CD14-positive monocyte (primary cell): ENCODE data around the gene DEPDC4. TPM values are rescaled to one million over a fixed set of nuclear protein-coding genes. Genes with fewer than 3 reads are reported as not detected.

Source experiments
- DNase-seq, 3 donors: peaks; one replicate each; pipeline ENCODE4 v3.0.0-alpha.2; 2011 to 2022
- H2AFZ ChIP-seq: 2 replicates; pipeline ENCODE4 v1.6.0; 2012; ENCODE audit warnings: mild to moderate bottlenecking, low read depth, low read length, inconsistent platforms; ENCODE audit not compliant: insufficient read depth, poor library complexity, severe bottlenecking
- H3K27ac ChIP-seq, 2 donors: 1 replicate in 1 of 2; 2 replicates in 1 of 2; pipeline ENCODE4 v1.5.1; 2012 to 2013; ENCODE audit warnings: low read length in 2 of 2, control low read depth in 1 of 2, inconsistent platforms in 1 of 2, low read depth in 1 of 2, mild to moderate bottlenecking in 1 of 2
- H3K27me3 ChIP-seq, 2 donors: one replicate each; pipeline versions ENCODE4 v1.6.0 to v1.6.1; 2011 to 2013; ENCODE audit warnings: low read length in 2 of 2; ENCODE audit not compliant: control insufficient read depth in 2 of 2, insufficient read depth in 2 of 2
- H3K36me3 ChIP-seq, 2 donors: replicated peaks in 1 of 2; 1 replicate in 1 of 2; 2 replicates in 1 of 2; pipeline versions ENCODE4 v1.5.1 to v1.6.1; 2012 to 2013; ENCODE audit warnings: low read length in 2 of 2, control low read depth in 1 of 2, inconsistent platforms in 1 of 2, mild to moderate bottlenecking in 1 of 2; ENCODE audit not compliant: insufficient read depth in 2 of 2, control insufficient read depth in 1 of 2
- H3K4me1 ChIP-seq, 2 donors: 1 replicate in 1 of 2; 2 replicates in 1 of 2; pipeline versions ENCODE4 v1.5.1 to v1.6.1; 2012 to 2013; ENCODE audit warnings: low read length in 2 of 2, control low read depth in 1 of 2, inconsistent platforms in 1 of 2, mild to moderate bottlenecking in 1 of 2, moderate library complexity in 1 of 2; ENCODE audit not compliant: insufficient read depth in 2 of 2, control insufficient read depth in 1 of 2
- H3K4me2 ChIP-seq: replicated peaks from 2 replicates; pipeline ENCODE3; 2012; ENCODE audit warnings: low read length, moderate library complexity, mild to moderate bottlenecking; ENCODE audit not compliant: poor library complexity, severe bottlenecking; ENCODE audit errors: extremely low read depth
- H3K4me3 ChIP-seq, 3 experiments: fragments of 200-600 bp in 1 of 3; sonication (generic) in 1 of 3; replicated peaks in 1 of 3; 1 replicate in 2 of 3; 2 replicates in 1 of 3; pipeline ENCODE4 v1.5.1; 2011 to 2013; ENCODE audit warnings: low read length in 3 of 3, mild to moderate bottlenecking in 3 of 3, control low read depth in 2 of 3, low read depth in 2 of 3, inconsistent platforms in 1 of 3, moderate library complexity in 1 of 3
- H3K79me2 ChIP-seq: 2 replicates; pipeline ENCODE4 v1.6.0; 2012; ENCODE audit warnings: mild to moderate bottlenecking, control low read depth, inconsistent platforms, low read length, moderate library complexity; ENCODE audit not compliant: insufficient read depth
- H3K9ac ChIP-seq: 2 replicates; pipeline ENCODE4 v1.6.0; 2017; ENCODE audit warnings: low read length, mild to moderate bottlenecking; ENCODE audit not compliant: insufficient read depth, poor library complexity, severe bottlenecking
- H3K9me3 ChIP-seq, 2 donors: replicated peaks in 1 of 2; 1 replicate in 1 of 2; 2 replicates in 1 of 2; pipeline versions ENCODE4 v1.5.1 to v1.6.1; 2012 to 2013; ENCODE audit warnings: low read length in 2 of 2, control low read depth in 1 of 2; ENCODE audit not compliant: control insufficient read depth in 1 of 2, insufficient read depth in 1 of 2
- H4K20me1 ChIP-seq: 2 replicates; pipeline ENCODE4 v1.6.0; 2012; ENCODE audit warnings: mild to moderate bottlenecking, low read length, control low read depth, moderate library complexity; ENCODE audit not compliant: insufficient read depth
- H3K27ac Mint-ChIP-seq, 7 donors: one replicate each; pipeline ENCODE4 v1.8.0; 2020; ENCODE audit warnings: mild to moderate bottlenecking in 7 of 7, mixed read lengths in 7 of 7, moderate library complexity in 6 of 7, inconsistent platforms in 2 of 7
- H3K27me3 Mint-ChIP-seq, 3 donors: one replicate each; pipeline ENCODE4 v1.8.0; 2021 to 2022; ENCODE audit warnings: low read depth in 3 of 3, mild to moderate bottlenecking in 3 of 3, mixed read lengths in 3 of 3, moderate library complexity in 3 of 3, inconsistent platforms in 1 of 3
- H3K36me3 Mint-ChIP-seq, 2 donors: one replicate each; pipeline ENCODE4 v1.8.0; 2020; ENCODE audit warnings: mixed read lengths in 2 of 2, inconsistent platforms in 1 of 2, mild to moderate bottlenecking in 1 of 2
- H3K4me1 Mint-ChIP-seq: one replicate; pipeline ENCODE4 v1.8.0; 2020; ENCODE audit warnings: mild to moderate bottlenecking, mixed read lengths
- H3K4me3 Mint-ChIP-seq, 2 donors: one replicate each; pipeline ENCODE4 v1.8.0; 2020; ENCODE audit warnings: mild to moderate bottlenecking in 2 of 2, mixed read lengths in 2 of 2, moderate library complexity in 1 of 2
- H3K9me3 Mint-ChIP-seq, 7 donors: one replicate each; pipeline ENCODE4 v1.8.0; 2020 to 2022; ENCODE audit warnings: mixed read lengths in 7 of 7, mild to moderate bottlenecking in 6 of 7, moderate library complexity in 6 of 7, inconsistent platforms in 2 of 7
- whole genome bisulfite sequencing: methylation state at CpG from one replicate; pipeline ENCODE4 v1.1.5; 2013; ENCODE audit warnings: missing lambda C conversion rate; ENCODE audit not compliant: insufficient coverage; 5-methylcytosine and 5-hydroxymethylcytosine counted together
- intact Hi-C, 2 donors: fragments of 100-400 bp; cut with micrococcal nuclease; formaldehyde crosslinking; loops; one replicate each; pipeline versions ENCODE4 v1.15.0 to v1.15.1; 2023
- polyA plus RNA-seq, 3 donors: library from polyadenylated mRNA; depleted of rRNA in 1 of 3; unstranded in 2 of 3; stranded (reverse) in 1 of 3; fragments of 300-500 nt in 2 of 3; fragments of >200 nt in 1 of 3; fragmentation: Illumina TruSeq in 2 of 3; gene quantifications; 1 replicate in 2 of 3; 2 replicates in 1 of 3; pipeline ENCODE4 v1.2.3, GENCODE V29; 2012 to 2021
- TF ChIP-seq, protein P1 (sequence below): fragments of 200-600 bp; IDR thresholded peaks from one replicate; pipeline ENCODE4 v1.8.0; 2022; ENCODE audit warnings: antibody characterized with exemption, mild to moderate bottlenecking

DEPDC4 gene
- polyA plus RNA-seq, 3 donors, result 0.25 TPM; not detected in 2

DNA sequence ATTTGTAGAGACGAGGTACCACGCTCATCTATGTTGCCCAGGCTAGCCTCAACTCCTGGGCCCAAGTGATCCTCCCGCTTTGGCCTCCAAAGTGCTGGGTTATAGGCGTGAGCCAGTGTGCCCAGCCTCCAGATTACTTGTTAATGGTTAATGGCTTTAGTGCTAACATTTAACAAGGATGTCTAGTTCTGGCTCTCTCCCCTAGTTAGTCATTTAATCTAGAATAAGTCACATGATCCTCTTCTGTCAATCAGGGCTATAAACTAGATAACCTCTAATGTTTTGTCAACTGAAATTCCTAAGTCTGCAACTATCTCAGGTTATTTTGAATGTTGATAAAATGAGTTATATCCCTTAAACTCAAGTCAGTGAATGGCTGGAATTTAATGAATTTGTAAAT is 50.5 kb downstream of the DEPDC4 start:
- H3K36me3 Mint-ChIP-seq, result peaks cover 41 to 63% of the 10 kb centered on the region in 2 donors

DNA sequence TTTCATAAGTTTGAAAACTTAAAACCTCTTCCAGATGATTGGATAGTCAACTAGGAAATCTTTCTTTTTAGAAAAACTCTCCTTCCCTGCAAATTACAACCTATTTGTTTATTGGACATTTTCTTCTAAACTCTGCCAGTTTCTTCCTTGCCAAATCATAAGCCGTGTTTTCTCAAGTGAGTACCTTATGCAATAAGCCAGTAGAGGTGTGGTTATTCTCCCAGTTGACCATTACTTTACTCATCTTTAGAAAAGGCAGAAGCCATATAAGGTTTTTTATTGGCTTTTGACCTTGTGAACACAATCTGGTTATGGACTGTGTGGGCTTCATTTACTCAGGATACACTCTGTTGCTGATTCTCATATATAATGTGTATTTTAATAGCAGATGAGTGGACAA is 51.7 kb downstream of the DEPDC4 start:
- H2AFZ ChIP-seq, result no peak overlapping the region
- TF ChIP-seq, protein P1, sequence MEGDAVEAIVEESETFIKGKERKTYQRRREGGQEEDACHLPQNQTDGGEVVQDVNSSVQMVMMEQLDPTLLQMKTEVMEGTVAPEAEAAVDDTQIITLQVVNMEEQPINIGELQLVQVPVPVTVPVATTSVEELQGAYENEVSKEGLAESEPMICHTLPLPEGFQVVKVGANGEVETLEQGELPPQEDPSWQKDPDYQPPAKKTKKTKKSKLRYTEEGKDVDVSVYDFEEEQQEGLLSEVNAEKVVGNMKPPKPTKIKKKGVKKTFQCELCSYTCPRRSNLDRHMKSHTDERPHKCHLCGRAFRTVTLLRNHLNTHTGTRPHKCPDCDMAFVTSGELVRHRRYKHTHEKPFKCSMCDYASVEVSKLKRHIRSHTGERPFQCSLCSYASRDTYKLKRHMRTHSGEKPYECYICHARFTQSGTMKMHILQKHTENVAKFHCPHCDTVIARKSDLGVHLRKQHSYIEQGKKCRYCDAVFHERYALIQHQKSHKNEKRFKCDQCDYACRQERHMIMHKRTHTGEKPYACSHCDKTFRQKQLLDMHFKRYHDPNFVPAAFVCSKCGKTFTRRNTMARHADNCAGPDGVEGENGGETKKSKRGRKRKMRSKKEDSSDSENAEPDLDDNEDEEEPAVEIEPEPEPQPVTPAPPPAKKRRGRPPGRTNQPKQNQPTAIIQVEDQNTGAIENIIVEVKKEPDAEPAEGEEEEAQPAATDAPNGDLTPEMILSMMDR, result no peak
- DNase-seq, result peak in 1 of 3 donors; percentile 5
- peak overlapping the region; percentile 8 for H3K4me2 ChIP-seq
- no peak overlapping the region for H3K9ac ChIP-seq
- peak overlapping the region in 1 of 2 donors; percentile 58 for H3K4me3 Mint-ChIP-seq
- H3K27me3 Mint-ChIP-seq, result peaks cover 0 to 2% (median 0%) of the 10 kb centered on the region in 3 donors
- peaks cover 59 to 80% of the 10 kb centered on the region in 2 donors for H3K36me3 ChIP-seq
- H3K9me3 ChIP-seq, result no peaks in the 10 kb centered on the region
- intact Hi-C loops, result no loop called here
- no peaks in the 10 kb centered on the region for H4K20me1 ChIP-seq
- peaks cover 11% of the 10 kb centered on the region for H3K4me1 Mint-ChIP-seq
- H3K9me3 Mint-ChIP-seq, result no peaks in the 10 kb centered on the region
- H3K4me3 ChIP-seq, result no peak overlapping the region
- no peaks in the 10 kb centered on the region for H3K27me3 ChIP-seq
- H3K27ac Mint-ChIP-seq, result peak overlapping the region in 5 of 7 donors; percentile 1 to 81 (median 47)
- no peaks in the 10 kb centered on the region for H3K79me2 ChIP-seq
- peaks cover 0 to 9% of the 10 kb centered on the region in 2 donors for H3K4me1 ChIP-seq
- WGBS, result no CpG with 5 or more reads among the region's 1 CpG
- H3K27ac ChIP-seq, result peak overlapping the region in 1 of 2 donors; percentile 50
- H3K36me3 Mint-ChIP-seq, result peaks cover 45 to 66% of the 10 kb centered on the region in 2 donors

More for the DNA sequence above, 50.5 kb downstream of the DEPDC4 start:
- H3K4me3 ChIP-seq, result no peak overlapping the region
- H3K9ac ChIP-seq, result no peak overlapping the region
- H3K9me3 Mint-ChIP-seq, result no peaks in the 10 kb centered on the region
- peaks cover 11% of the 10 kb centered on the region for H3K4me1 Mint-ChIP-seq
- H3K4me3 Mint-ChIP-seq, result no peak overlapping the region
- H3K9me3 ChIP-seq, result no peaks in the 10 kb centered on the region
- TF ChIP-seq, protein P1, result no peak
- no peaks in the 10 kb centered on the region for H3K79me2 ChIP-seq
- no peak overlapping the region for H3K27ac ChIP-seq
- WGBS, result 83% methylated on average over 1 of the region's 4 CpGs
- H4K20me1 ChIP-seq, result no peaks in the 10 kb centered on the region
- no peak overlapping the region for H2AFZ ChIP-seq
- intact Hi-C loops, result no loop called here
- H3K4me1 ChIP-seq, result peaks cover 0 to 9% of the 10 kb centered on the region in 2 donors
- peaks cover 57 to 79% of the 10 kb centered on the region in 2 donors for H3K36me3 ChIP-seq
- peaks cover 0 to 2% (median 0%) of the 10 kb centered on the region in 3 donors for H3K27me3 Mint-ChIP-seq
- no peak for DNase-seq
- H3K27me3 ChIP-seq, result no peaks in the 10 kb centered on the region
- H3K27ac Mint-ChIP-seq, result peak overlapping the region in 1 of 7 donors; percentile 48
- no peak overlapping the region for H3K4me2 ChIP-seq
